Neural cell (in vitro differentiated cells): ENCODE data around the gene FLT1. TPM values are rescaled to one million over a fixed set of nuclear protein-coding genes. Genes with fewer than 3 reads are reported as not detected.

Experiments
- H2AFZ ChIP-seq: fragments of 200-600, 300-800 bp; sonication (generic), shearing (Covaris generic); 2 replicates; pipeline ENCODE4 v1.6.0; 2014; ENCODE audit warnings: low read depth, mild to moderate bottlenecking, antibody characterized with exemption, low read length, moderate library complexity
- H3F3A ChIP-seq: fragments of 200-600 bp; shearing (Covaris generic); 2 replicates; pipeline ENCODE4 v1.6.1; 2016; ENCODE audit warnings: mild to moderate bottlenecking, moderate library complexity, mixed read lengths, antibody characterized with exemption, low read length; ENCODE audit not compliant: insufficient read depth, poor library complexity, severe bottlenecking
- H3K27ac ChIP-seq: fragments of 200-600, 300-800 bp; sonication (generic), shearing (Covaris generic); 2 replicates; pipeline ENCODE4 v1.5.1; 2014; ENCODE audit warnings: mild to moderate bottlenecking, low read length, moderate library complexity
- H3K27me3 ChIP-seq: fragments of 300-800, 200-600 bp; sonication (generic), shearing (Covaris generic); 2 replicates; pipeline ENCODE4 v1.6.0; 2014; ENCODE audit warnings: mild to moderate bottlenecking, low read depth, low read length, moderate library complexity; ENCODE audit not compliant: insufficient read depth
- H3K36me3 ChIP-seq: fragments of 300-800, 200-600 bp; sonication (generic), shearing (Covaris generic); 2 replicates; pipeline ENCODE4 v1.5.1; 2014; ENCODE audit warnings: mild to moderate bottlenecking, antibody characterized with exemption, low read length, moderate library complexity; ENCODE audit not compliant: insufficient read depth
- H3K4me2 ChIP-seq: fragments of 300-800, 200-600 bp; sonication (generic), shearing (Covaris generic); 2 replicates; pipeline ENCODE4 v1.6.0; 2014; ENCODE audit warnings: mild to moderate bottlenecking, low read length
- H3K4me3 ChIP-seq: fragments of 300-800, 200-600 bp; sonication (generic), shearing (Covaris generic); 2 replicates; pipeline ENCODE4 v1.5.1; 2014; ENCODE audit warnings: mild to moderate bottlenecking, low read length, moderate library complexity
- H3K79me2 ChIP-seq: fragments of 200-600 bp; shearing (Covaris generic); replicated peaks from 2 replicates; pipeline ENCODE4 v1.6.0; 2014; ENCODE audit warnings: mild to moderate bottlenecking, low read length, moderate library complexity; ENCODE audit not compliant: insufficient read depth
- H3K9ac ChIP-seq: fragments of 300-800, 200-600 bp; sonication (generic), shearing (Covaris generic); 2 replicates; pipeline ENCODE4 v1.6.1; 2016; ENCODE audit warnings: mild to moderate bottlenecking, low read length, mixed read lengths
- H3K9me2 ChIP-seq: fragments of 200-600 bp; shearing (Covaris generic); 2 replicates; pipeline ENCODE4 v1.6.1; 2016; ENCODE audit warnings: mild to moderate bottlenecking, low read length, mixed read lengths; ENCODE audit not compliant: insufficient read depth
- H3K9me3 ChIP-seq: fragments of 200-600, 300-800 bp; sonication (generic), shearing (Covaris generic); 2 replicates; pipeline ENCODE4 v1.6.1; 2016; ENCODE audit warnings: mild to moderate bottlenecking, mixed run types, low read length, moderate library complexity, mixed read lengths
- H4K20me1 ChIP-seq: fragments of 200-600 bp; shearing (Covaris generic); 2 replicates; pipeline ENCODE4 v1.6.1; 2016; ENCODE audit warnings: mild to moderate bottlenecking, mixed run types; ENCODE audit not compliant: insufficient read depth
- CTCF ChIP-seq: fragments of 450-650 bp; IDR thresholded peaks from 2 replicates; pipeline ENCODE4 v1.5.1; 2014; ENCODE audit warnings: antibody characterized with exemption, mild to moderate bottlenecking, moderate library complexity; ENCODE audit not compliant: poor library complexity, severe bottlenecking
- EP300 ChIP-seq: fragments of 450-650 bp; conservative IDR thresholded peaks from 2 replicates; pipeline ENCODE4 v1.6.1; 2014; ENCODE audit warnings: antibody characterized with exemption, mild to moderate bottlenecking, moderate library complexity; ENCODE audit not compliant: poor library complexity, severe bottlenecking
- EZH2 ChIP-seq: fragments of 200-600, 300-800 bp; shearing (Covaris generic), sonication (generic); IDR thresholded peaks from 2 replicates; pipeline ENCODE4 v1.6.1; 2014; ENCODE audit warnings: antibody characterized with exemption, low read length, borderline replicate concordance, mild to moderate bottlenecking; ENCODE audit not compliant: insufficient read depth, poor library complexity, severe bottlenecking
- MXI1 ChIP-seq: fragments of 450-650 bp; conservative IDR thresholded peaks from 2 replicates; pipeline ENCODE4 v1.6.1; 2014; ENCODE audit warnings: antibody characterized with exemption, mild to moderate bottlenecking; ENCODE audit not compliant: poor library complexity, severe bottlenecking
- POLR2AphosphoS5 ChIP-seq: IDR thresholded peaks from 2 replicates; pipeline ENCODE4 v1.6.1; 2012
- RAD21 ChIP-seq: fragments of 450-650 bp; conservative IDR thresholded peaks from 2 replicates; pipeline ENCODE4 v1.6.1; 2014; ENCODE audit warnings: antibody characterized with exemption, mild to moderate bottlenecking, moderate library complexity
- SMC3 ChIP-seq: fragments of 450-650 bp; conservative IDR thresholded peaks from 2 replicates; pipeline ENCODE4 v1.6.1; 2014; ENCODE audit warnings: antibody characterized with exemption, mild to moderate bottlenecking, moderate library complexity; ENCODE audit not compliant: poor library complexity
- TAF1 ChIP-seq: IDR thresholded peaks from 2 replicates; pipeline ENCODE4 v1.6.1; 2012; ENCODE audit warnings: low read depth
- polyA plus RNA-seq: library from polyadenylated mRNA; depleted of rRNA; stranded (reverse); fragments of >200 nt; gene quantifications from 2 replicates; pipeline ENCODE4 v1.2.3, GENCODE V29; 2014
- TF ChIP-seq, protein P1 (sequence below): IDR thresholded peaks from 2 replicates; pipeline ENCODE4 v1.6.1; 2012; ENCODE audit warnings: borderline replicate concordance

FLT1 gene
- polyA plus RNA-seq, 1 donor from 2014 or later = not detected

GRCh38 chr13:28412981-28413380 lies 81.9 kb downstream of the FLT1 start:
- Histone ChIP-seq H3K79me2 (no peaks in the 10 kb centered on the region), H3K27ac (no peak overlapping the region)

GRCh38 chr13:28411831-28412353 lies 83.0 kb downstream of the FLT1 start:
- no peak overlapping the region for H3K9ac ChIP-seq
- no peak overlapping the region for H3K27ac ChIP-seq
- H2AFZ ChIP-seq = no peak overlapping the region
- H3K27me3 ChIP-seq = no peaks in the 10 kb centered on the region
- H4K20me1 ChIP-seq = no peaks in the 10 kb centered on the region
- TF ChIP-seq TAF1 (no peak), SMC3 (no peak), EP300 (no peak), CTCF (no peak), EZH2 (no peak), POLR2AphosphoS5 (no peak), RAD21 (no peak), MXI1 (no peak)
- TF ChIP-seq, protein P1, sequence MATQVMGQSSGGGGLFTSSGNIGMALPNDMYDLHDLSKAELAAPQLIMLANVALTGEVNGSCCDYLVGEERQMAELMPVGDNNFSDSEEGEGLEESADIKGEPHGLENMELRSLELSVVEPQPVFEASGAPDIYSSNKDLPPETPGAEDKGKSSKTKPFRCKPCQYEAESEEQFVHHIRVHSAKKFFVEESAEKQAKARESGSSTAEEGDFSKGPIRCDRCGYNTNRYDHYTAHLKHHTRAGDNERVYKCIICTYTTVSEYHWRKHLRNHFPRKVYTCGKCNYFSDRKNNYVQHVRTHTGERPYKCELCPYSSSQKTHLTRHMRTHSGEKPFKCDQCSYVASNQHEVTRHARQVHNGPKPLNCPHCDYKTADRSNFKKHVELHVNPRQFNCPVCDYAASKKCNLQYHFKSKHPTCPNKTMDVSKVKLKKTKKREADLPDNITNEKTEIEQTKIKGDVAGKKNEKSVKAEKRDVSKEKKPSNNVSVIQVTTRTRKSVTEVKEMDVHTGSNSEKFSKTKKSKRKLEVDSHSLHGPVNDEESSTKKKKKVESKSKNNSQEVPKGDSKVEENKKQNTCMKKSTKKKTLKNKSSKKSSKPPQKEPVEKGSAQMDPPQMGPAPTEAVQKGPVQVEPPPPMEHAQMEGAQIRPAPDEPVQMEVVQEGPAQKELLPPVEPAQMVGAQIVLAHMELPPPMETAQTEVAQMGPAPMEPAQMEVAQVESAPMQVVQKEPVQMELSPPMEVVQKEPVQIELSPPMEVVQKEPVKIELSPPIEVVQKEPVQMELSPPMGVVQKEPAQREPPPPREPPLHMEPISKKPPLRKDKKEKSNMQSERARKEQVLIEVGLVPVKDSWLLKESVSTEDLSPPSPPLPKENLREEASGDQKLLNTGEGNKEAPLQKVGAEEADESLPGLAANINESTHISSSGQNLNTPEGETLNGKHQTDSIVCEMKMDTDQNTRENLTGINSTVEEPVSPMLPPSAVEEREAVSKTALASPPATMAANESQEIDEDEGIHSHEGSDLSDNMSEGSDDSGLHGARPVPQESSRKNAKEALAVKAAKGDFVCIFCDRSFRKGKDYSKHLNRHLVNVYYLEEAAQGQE = no peak
- H3K4me2 ChIP-seq = no peak overlapping the region
- H3K9me2 ChIP-seq = no peaks in the 10 kb centered on the region
- H3F3A ChIP-seq = no peaks in the 10 kb centered on the region
- H3K79me2 ChIP-seq = no peaks in the 10 kb centered on the region
- H3K4me3 ChIP-seq = no peak overlapping the region
- no peaks in the 10 kb centered on the region for H3K9me3 ChIP-seq
- no peaks in the 10 kb centered on the region for H3K36me3 ChIP-seq

More at GRCh38 chr13:28412981-28413380, 81.9 kb downstream of the FLT1 start:
- no peaks in the 10 kb centered on the region for H3K36me3 ChIP-seq
- no peaks in the 10 kb centered on the region for H4K20me1 ChIP-seq
- TF ChIP-seq TAF1 = no peak
- TF ChIP-seq, protein P1 = no peak
- no peak for TF ChIP-seq SMC3
- TF ChIP-seq EP300 = no peak
- no peak overlapping the region for H3K4me3 ChIP-seq
- no peaks in the 10 kb centered on the region for H3K9me2 ChIP-seq
- H3K9ac ChIP-seq = no peak overlapping the region
- H3F3A ChIP-seq = no peaks in the 10 kb centered on the region
- H3K27me3 ChIP-seq = no peaks in the 10 kb centered on the region
- H3K9me3 ChIP-seq = no peaks in the 10 kb centered on the region
- H2AFZ ChIP-seq = no peak overlapping the region
- H3K4me2 ChIP-seq = no peak overlapping the region
